ENCODE results near the gene GATA6. TPM values are rescaled to one million over a fixed set of nuclear protein-coding genes. Genes with fewer than 3 reads are reported as not detected.
"Not testable (repeated sequence)": the region's sequence is repeated elsewhere in the genome, so short reads cannot be mapped to it uniquely, and the experiment has no call there.

The GATA6 gene
- total and polyA plus RNA-seq, 2 experiments from 2014 or later = 6.6 to 19.0 TPM

DNA sequence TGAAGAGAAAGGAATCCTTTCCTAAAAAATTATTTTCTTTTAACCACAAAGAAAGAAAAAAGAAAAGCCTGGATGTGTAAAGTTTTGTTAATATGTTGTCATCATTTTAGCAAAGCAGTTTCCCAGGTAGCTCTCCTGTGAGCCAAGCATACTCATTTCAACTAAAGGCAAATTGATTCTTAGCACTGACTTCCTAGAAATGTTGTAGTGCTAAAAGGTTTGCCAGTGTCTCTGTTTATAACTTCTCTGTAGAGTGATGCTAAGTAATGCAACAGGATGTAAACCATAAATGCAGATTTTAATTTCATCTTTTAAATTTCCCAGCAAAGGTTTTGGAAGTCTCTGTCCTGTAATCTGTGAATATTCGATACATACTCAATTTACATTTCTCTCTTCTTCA, 10.2 kb downstream of the GATA6 start:
- no peaks in the 10 kb centered on the region for H3K9me3 ChIP-seq (ENCODE audit: low read depth)
- no peak overlapping the region for H3K4me3 ChIP-seq
- no peak overlapping the region for H3K27ac ChIP-seq
- no peak overlapping the region for H3K9ac ChIP-seq
- H3K4me1 ChIP-seq (ENCODE audit: insufficient read depth) = peaks cover 5% of the 10 kb centered on the region; the same call in 1 of the 2 replicates
- no peak overlapping the region for H3K4me2 ChIP-seq (ENCODE audit: unreplicated experiment)
- no peak for DNase-seq
- peaks cover 9% of the 10 kb centered on the region; the same call in 1 of the 2 replicates for H4K20me1 ChIP-seq (ENCODE audit: insufficient read depth)
- H3K27me3 ChIP-seq (replicated peaks; ENCODE audit: insufficient read depth) = no peaks in the 10 kb centered on the region
- H2AFZ ChIP-seq = no peak overlapping the region
- peaks cover 17% of the 10 kb centered on the region; the same call in 1 of the 2 replicates for H3F3A ChIP-seq (ENCODE audit: insufficient read depth)
- TF ChIP-seq EZH2phosphoT487 (IDR thresholded peaks at IDR 0.05; ENCODE audit: insufficient read depth, low read depth) = no peak
- TF ChIP-seq EZH2 (IDR thresholded peaks at IDR 0.05; ENCODE audit: insufficient read depth, poor library complexity, severe bottlenecking) = no peak
- whole genome bisulfite sequencing, 2 experiments (ENCODE audit: low coverage in 1 of 2, low lambda C conversion rate in 2 of 2, missing lambda C conversion rate in 2 of 2) = 97 to 100% methylated on average over 1 of the region's 1 CpG
- H3K9me2 ChIP-seq (ENCODE audit: insufficient read depth) = no peaks in the 10 kb centered on the region
- in situ Hi-C loops (cut with MboI) = no loop called here
- peaks cover 53% of the 10 kb centered on the region for H3K36me3 ChIP-seq (ENCODE audit: low read depth)
- peaks cover 64% of the 10 kb centered on the region for H3K79me2 ChIP-seq (ENCODE audit: insufficient read depth)

DNA sequence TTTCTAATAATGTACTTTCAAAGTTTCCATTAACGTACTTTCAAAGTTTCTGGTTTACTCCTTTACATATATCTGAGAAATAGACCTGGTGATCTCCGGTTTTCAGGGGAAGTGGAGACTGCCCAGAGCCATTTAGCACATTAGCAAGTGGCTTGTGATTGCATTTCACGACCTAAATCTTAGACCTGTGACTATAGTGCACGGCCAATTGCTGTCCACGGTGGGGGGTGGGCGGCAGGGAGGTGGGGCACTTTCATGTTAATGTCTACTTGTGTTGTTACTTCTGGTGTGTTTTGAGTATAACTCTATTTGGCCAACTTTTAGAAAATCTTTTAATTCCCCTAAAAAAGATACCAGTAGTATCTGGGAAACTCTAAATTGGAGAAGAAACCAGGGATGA, 11.3 kb downstream of the GATA6 start:
- no peak for DNase-seq
- 48 to 50% methylated on average over 6 of the region's 6 CpGs for WGBS, 2 experiments (ENCODE audit: low coverage in 1 of 2, low lambda C conversion rate in 2 of 2, missing lambda C conversion rate in 2 of 2)
- H4K20me1 ChIP-seq (ENCODE audit: insufficient read depth) = peaks cover 9% of the 10 kb centered on the region; the same call in 1 of the 2 replicates
- H3K27me3 ChIP-seq (replicated peaks; ENCODE audit: insufficient read depth) = no peaks in the 10 kb centered on the region
- TF ChIP-seq EZH2phosphoT487 (IDR thresholded peaks at IDR 0.05; ENCODE audit: insufficient read depth, low read depth) = no peak
- TF ChIP-seq EZH2 (IDR thresholded peaks at IDR 0.05; ENCODE audit: insufficient read depth, poor library complexity, severe bottlenecking) = no peak
- H3K36me3 ChIP-seq (ENCODE audit: low read depth) = peaks cover 56% of the 10 kb centered on the region
- no peak overlapping the region for H2AFZ ChIP-seq
- peaks cover 53% of the 10 kb centered on the region for H3K79me2 ChIP-seq (ENCODE audit: insufficient read depth)
- no peak overlapping the region for H3K4me3 ChIP-seq
- peaks cover 3% of the 10 kb centered on the region; the same call in 1 of the 2 replicates for H3K4me1 ChIP-seq (ENCODE audit: insufficient read depth)
- no peak overlapping the region for H3K4me2 ChIP-seq (ENCODE audit: unreplicated experiment)
- H3K9me3 ChIP-seq (ENCODE audit: low read depth) = no peaks in the 10 kb centered on the region
- in situ Hi-C loops (cut with MboI) = no loop called here
- H3F3A ChIP-seq (ENCODE audit: insufficient read depth) = 0 out of 2 replicates have a peak, but pooled peaks cover 17% of the 10 kb centered on the region
- H3K27ac ChIP-seq = no peak overlapping the region
- no peak overlapping the region for H3K9ac ChIP-seq
- no peaks in the 10 kb centered on the region for H3K9me2 ChIP-seq (ENCODE audit: insufficient read depth)

- TF ChIP-seq EZH2phosphoT487 (IDR thresholded peaks at IDR 0.05; ENCODE audit: insufficient read depth, low read depth) (no peak), EZH2 (IDR thresholded peaks at IDR 0.05; ENCODE audit: insufficient read depth, poor library complexity, severe bottlenecking) (no peak)
- Histone ChIP-seq H3K79me2 (ENCODE audit: insufficient read depth) (peaks cover 39% of the 10 kb centered on the region), H3K27ac (no peak overlapping the region), H3F3A (ENCODE audit: insufficient read depth) (0 out of 2 replicates have a peak, but pooled peaks cover 14% of the 10 kb centered on the region), H3K36me3 (ENCODE audit: low read depth) (peaks cover 53% of the 10 kb centered on the region), H4K20me1 (ENCODE audit: insufficient read depth) (peaks cover 9% of the 10 kb centered on the region; the same call in 1 of the 2 replicates), H3K4me3 (no peak overlapping the region), H3K9ac (no peak overlapping the region), H3K4me1 (ENCODE audit: insufficient read depth) (peaks cover 11% of the 10 kb centered on the region), H3K9me3 (ENCODE audit: low read depth) (no peaks in the 10 kb centered on the region), H3K9me2 (ENCODE audit: insufficient read depth) (no peaks in the 10 kb centered on the region), H3K27me3 (replicated peaks; ENCODE audit: insufficient read depth) (no peaks in the 10 kb centered on the region), H2AFZ (no peak overlapping the region), H3K4me2 (ENCODE audit: unreplicated experiment) (no peak overlapping the region)
- DNase-seq = no peak
- in situ Hi-C loops (cut with MboI) = no loop called here
- WGBS, 2 experiments (ENCODE audit: low coverage in 1 of 2, low lambda C conversion rate in 2 of 2, missing lambda C conversion rate in 2 of 2) = 98% methylated on average over 4 of the region's 4 CpGs
Observed at GRCh38 chr18:22182884-22183697, 13.7 kb downstream of the GATA6 start.

DNA sequence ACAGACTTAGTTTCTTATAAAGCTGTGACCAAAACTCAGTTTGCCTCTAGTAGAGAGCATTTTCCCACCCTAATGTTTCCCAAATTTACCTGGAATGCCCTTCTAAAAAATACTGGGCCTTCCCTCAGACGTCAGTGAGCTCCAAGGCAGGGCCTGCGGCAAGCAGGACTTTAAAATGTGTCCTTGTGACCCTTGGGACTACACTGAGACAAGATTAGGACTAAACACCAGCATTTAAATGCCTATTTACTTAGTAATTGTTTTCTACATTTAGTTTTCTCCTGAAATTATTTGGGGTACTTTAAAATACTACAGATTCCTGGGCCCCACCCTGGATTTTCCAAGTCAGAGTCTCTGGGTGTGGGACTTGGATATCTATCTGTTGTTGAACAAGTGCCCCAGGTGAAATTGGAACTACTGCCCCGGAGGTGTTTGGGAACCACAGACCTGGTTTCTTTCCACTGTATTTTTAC, 14.3 kb downstream of the GATA6 start:
- no peak for DNase-seq
- Histone ChIP-seq H3K4me2 (ENCODE audit: unreplicated experiment) (no peak overlapping the region), H3K9me3 (ENCODE audit: low read depth) (no peaks in the 10 kb centered on the region), H3K27me3 (replicated peaks; ENCODE audit: insufficient read depth) (no peaks in the 10 kb centered on the region), H3K79me2 (ENCODE audit: insufficient read depth) (peaks cover 35% of the 10 kb centered on the region), H3K36me3 (ENCODE audit: low read depth) (peaks cover 46% of the 10 kb centered on the region), H2AFZ (no peak overlapping the region), H4K20me1 (ENCODE audit: insufficient read depth) (peaks cover 9% of the 10 kb centered on the region; the same call in 1 of the 2 replicates), H3K4me1 (ENCODE audit: insufficient read depth) (peaks cover 11% of the 10 kb centered on the region), H3K4me3 (no peak overlapping the region), H3K27ac (no peak overlapping the region), H3F3A (ENCODE audit: insufficient read depth) (0 out of 2 replicates have a peak, but pooled peaks cover 9% of the 10 kb centered on the region), H3K9me2 (ENCODE audit: insufficient read depth) (no peaks in the 10 kb centered on the region), H3K9ac (no peak overlapping the region)
- no peak for TF ChIP-seq EZH2 (IDR thresholded peaks at IDR 0.05; ENCODE audit: insufficient read depth, poor library complexity, severe bottlenecking)
- no peak for TF ChIP-seq EZH2phosphoT487 (IDR thresholded peaks at IDR 0.05; ENCODE audit: insufficient read depth, low read depth)
- in situ Hi-C loops (cut with MboI) = no loop called here
- WGBS, 2 experiments (ENCODE audit: low coverage in 1 of 2, low lambda C conversion rate in 2 of 2, missing lambda C conversion rate in 2 of 2) = 87 to 94% methylated on average over 3 of the region's 3 CpGs

DNA sequence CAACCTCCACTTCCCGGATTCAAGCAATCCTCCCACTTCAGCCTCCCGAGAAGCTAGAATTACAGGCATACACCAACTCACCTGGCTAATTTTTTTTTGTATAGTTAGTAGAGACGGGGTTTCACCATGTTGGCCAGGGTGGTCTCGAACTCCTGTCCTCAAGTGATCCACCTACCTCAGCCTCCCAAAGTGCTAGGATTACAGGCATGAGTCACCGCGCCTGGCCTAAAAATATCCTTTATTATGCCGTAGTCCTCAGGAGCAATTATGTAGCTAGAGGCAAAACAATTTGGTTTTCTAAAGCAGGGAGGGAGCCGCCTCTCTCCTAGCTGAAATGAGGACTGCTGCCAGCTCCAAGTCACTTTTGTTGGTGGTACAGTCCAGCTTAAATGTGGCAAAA, 15.2 kb downstream of the GATA6 start:
- Histone ChIP-seq H3K4me1 (ENCODE audit: insufficient read depth) (peaks cover 17% of the 10 kb centered on the region), H3K36me3 (ENCODE audit: low read depth) (peaks cover 42% of the 10 kb centered on the region), H3K79me2 (ENCODE audit: insufficient read depth) (peaks cover 35% of the 10 kb centered on the region)
- DNase-seq; H3K9ac ChIP-seq; H2AFZ ChIP-seq; H3K27me3 ChIP-seq (replicated peaks; ENCODE audit: insufficient read depth); H3K9me3 ChIP-seq (ENCODE audit: low read depth); H3K27ac ChIP-seq; H3K4me3 ChIP-seq; H3K9me2 ChIP-seq (ENCODE audit: insufficient read depth); in situ Hi-C loops (cut with MboI); H4K20me1 ChIP-seq (ENCODE audit: insufficient read depth); H3F3A ChIP-seq (ENCODE audit: insufficient read depth); H3K4me2 ChIP-seq (ENCODE audit: unreplicated experiment): not testable (repeated sequence)
- WGBS, 2 experiments (ENCODE audit: low coverage in 1 of 2, low lambda C conversion rate in 2 of 2, missing lambda C conversion rate in 2 of 2) = 93 to 96% methylated on average over 8 of the region's 8 CpGs

Data from GM23248 (cell line).